GM21390 (cell line): ENCODE data around the gene GDF15.
A peak's percentile ranks its signal among the peaks of the same experiment; 100 is the strongest.
"Not testable (repeated sequence)": the region's sequence is repeated elsewhere in the genome, so short reads cannot be mapped to it uniquely, and the experiment has no call there.

ENCODE experiments used
- ATAC-seq: cut with Tn5 transposase; IDR thresholded peaks from one replicate; pipeline ENCODE4 v1.9.1; 2021; ENCODE audit not compliant: unreplicated experiment

Gene GDF15

GRCh38 chr19:18362934-18363542 is 22.9 kb upstream of the GDF15 start:
- no peak for ATAC-seq

- no peak for ATAC-seq
These were observed 22.2 kb upstream of the GDF15 start for GRCh38 chr19:18363787-18364186.

GRCh38 chr19:18364277-18364825 is 21.6 kb upstream of the GDF15 start:
- not testable (repeated sequence) for ATAC-seq

GRCh38 chr19:18364826-18365528 is 21.0 kb upstream of the GDF15 start:
- no peak for ATAC-seq

GRCh38 chr19:18366021-18366435 is 19.9 kb upstream of the GDF15 start:
- ATAC-seq: no peak

GRCh38 chr19:18368504-18369222 is 17.3 kb upstream of the GDF15 start:
- ATAC-seq: no peak

GRCh38 chr19:18373407-18373891 is 12.5 kb upstream of the GDF15 start:
- ATAC-seq: no peak

GRCh38 chr19:18373892-18374629 is 11.9 kb upstream of the GDF15 start:
- peak; percentile 66 for ATAC-seq

- no peak for ATAC-seq
These were observed 8.9 kb upstream of the GDF15 start for GRCh38 chr19:18377026-18377425.

GRCh38 chr19:18379803-18380747 is 5.9 kb upstream of the GDF15 start:
- no peak for ATAC-seq

- no peak for ATAC-seq
These were observed 5.1 kb upstream of the GDF15 start for GRCh38 chr19:18380843-18381242.

GRCh38 chr19:18383622-18384021 is 2.3 kb upstream of the GDF15 start:
- not testable (repeated sequence) for ATAC-seq

GRCh38 chr19:18384775-18385174 is 1.2 kb upstream of the GDF15 start:
- no peak for ATAC-seq

- ATAC-seq: no peak
These were observed 641 bp upstream of the GDF15 start for GRCh38 chr19:18385359-18385674.

GRCh38 chr19:18386543-18387271 is 749 bp downstream of the GDF15 start:
- no peak for ATAC-seq

GRCh38 chr19:18388100-18388959 is 2.4 kb downstream of the GDF15 start:
- ATAC-seq: peak; percentile 76

GRCh38 chr19:18388960-18389725 is 3.2 kb downstream of the GDF15 start:
- no peak for ATAC-seq

GRCh38 chr19:18389726-18390064 is 3.7 kb downstream of the GDF15 start:
- ATAC-seq: no peak
